IMR-90 (cell line): ENCODE measurements around the gene ABCA4. TPM values are rescaled to one million over a fixed set of nuclear protein-coding genes. Genes with fewer than 3 reads are reported as not detected.

ENCODE experiments used
- ATAC-seq: fragments of 200-7000 bp; cut with Tn5 transposase; 2 replicates; pipeline ENCODE4 v1.9.1; 2020; ENCODE audit warnings: low read depth, mild to moderate bottlenecking, moderate library complexity
- BruUV-seq: library from RNA; stranded (reverse); fragments of 400-500 nt; replicated peaks from 2 replicates; lab custom pipeline; 2021; lab: Mats Ljungman, UMichigan
- CTCF ChIA-PET: fragments of 300-600 bp; formaldehyde crosslinking; extraction: SDS; loops from one replicate; lab custom pipeline; 2021; ENCODE audit warnings: antibody characterized with exemption; lab: Yijun Ruan, JAX
- POLR2A ChIA-PET: fragments of 300-600 bp; sonication (Branson Sonifier 250); formaldehyde crosslinking; loops from one replicate; lab custom pipeline; 2022; ENCODE audit warnings: antibody characterized with exemption; ENCODE audit not compliant: unreplicated experiment; lab: Charles Lee
- DNase-seq: peaks from one replicate; pipeline ENCODE4 v3.0.0; 2013
- H2AFZ ChIP-seq: replicated peaks from 2 replicates; pipeline ENCODE3; 2013; ENCODE audit warnings: low read length, mild to moderate bottlenecking; ENCODE audit not compliant: poor library complexity
- H2AK5ac ChIP-seq: 2 replicates; pipeline ENCODE4 v1.6.1; 2013; ENCODE audit warnings: low read depth, low read length, inconsistent platforms
- H2AK9ac ChIP-seq: replicated peaks from 2 replicates; pipeline ENCODE3; 2013; ENCODE audit warnings: mild to moderate bottlenecking, low read depth, low read length, moderate library complexity; ENCODE audit not compliant: poor library complexity
- H2BK120ac ChIP-seq: 2 replicates; pipeline ENCODE4 v1.6.1; 2013; ENCODE audit warnings: low read depth, low read length, inconsistent platforms
- H2BK15ac ChIP-seq: 3 replicates; pipeline ENCODE4 v1.6.1; 2013; ENCODE audit warnings: low read depth, low read length, inconsistent platforms
- H2BK20ac ChIP-seq: 2 replicates; pipeline ENCODE4 v1.6.1; 2013; ENCODE audit warnings: low read depth, mild to moderate bottlenecking, inconsistent platforms, low read length, moderate library complexity
- H2BK5ac ChIP-seq: 2 replicates; pipeline ENCODE4 v1.6.1; 2013; ENCODE audit warnings: mild to moderate bottlenecking, low read depth, low read length, inconsistent platforms; ENCODE audit not compliant: poor library complexity, severe bottlenecking
- H3K14ac ChIP-seq: replicated peaks from 2 replicates; pipeline ENCODE4 v1.6.1; 2013; ENCODE audit warnings: low read depth, low read length, inconsistent platforms
- H3K18ac ChIP-seq: 2 replicates; pipeline ENCODE4 v1.6.1; 2013; ENCODE audit warnings: low read depth, low read length, control low read depth
- H3K23ac ChIP-seq: 2 replicates; pipeline ENCODE4 v1.6.1; 2013; ENCODE audit warnings: low read depth, low read length, inconsistent platforms
- H3K27ac ChIP-seq: 2 replicates; pipeline ENCODE4 v1.5.1; 2013; ENCODE audit warnings: mild to moderate bottlenecking, control low read depth, low read length; ENCODE audit not compliant: insufficient read depth
- H3K27me3 ChIP-seq: 2 replicates; pipeline ENCODE4 v1.6.1; 2013; ENCODE audit warnings: low read length; ENCODE audit not compliant: control insufficient read depth, insufficient read depth
- H3K36me3 ChIP-seq: 2 replicates; pipeline ENCODE4 v1.6.1; 2013; ENCODE audit warnings: low read length, mixed read lengths; ENCODE audit not compliant: control insufficient read depth, insufficient read depth
- H3K4ac ChIP-seq: 2 replicates; pipeline ENCODE4 v1.6.1; 2013; ENCODE audit warnings: low read depth, low read length, inconsistent platforms
- H3K4me1 ChIP-seq: 2 replicates; pipeline ENCODE4 v1.6.1; 2013; ENCODE audit warnings: low read length, mixed read lengths; ENCODE audit not compliant: control insufficient read depth, insufficient read depth
- H3K4me2 ChIP-seq: 2 replicates; pipeline ENCODE4 v1.6.1; 2013; ENCODE audit warnings: low read depth, mild to moderate bottlenecking, control low read depth, low read length, moderate library complexity
- H3K4me3 ChIP-seq: 2 replicates; pipeline ENCODE4 v1.5.1; 2013; ENCODE audit warnings: low read depth, mild to moderate bottlenecking, control low read depth, low read length, moderate library complexity; ENCODE audit not compliant: insufficient read depth
- H3K56ac ChIP-seq: 2 replicates; pipeline ENCODE4 v1.6.1; 2013; ENCODE audit warnings: low read length, inconsistent platforms; ENCODE audit not compliant: insufficient read depth; ENCODE audit errors: extremely low read depth
- H3K79me1 ChIP-seq, 2 experiments: 2 replicates each; pipeline ENCODE4 v1.6.1; 2013; ENCODE audit warnings: low read length in 2 of 2, inconsistent platforms in 1 of 2, low read depth in 1 of 2
- H3K9ac ChIP-seq: 2 replicates; pipeline ENCODE4 v1.6.1; 2013; ENCODE audit warnings: low read depth, low read length, control low read depth
- H3K9me1 ChIP-seq: 2 replicates; pipeline ENCODE4 v1.6.1; 2013; ENCODE audit warnings: low read length, inconsistent platforms; ENCODE audit not compliant: insufficient read depth
- H3K9me3 ChIP-seq: 2 replicates; pipeline ENCODE4 v1.6.1; 2013; ENCODE audit warnings: low read length; ENCODE audit not compliant: control insufficient read depth, insufficient read depth
- H4K20me1 ChIP-seq: 2 replicates; pipeline ENCODE4 v1.6.1; 2013; ENCODE audit warnings: low read length, inconsistent platforms; ENCODE audit not compliant: insufficient read depth
- H4K5ac ChIP-seq: 2 replicates; pipeline ENCODE4 v1.6.1; 2013; ENCODE audit warnings: mild to moderate bottlenecking, low read depth, low read length, control low read depth
- H4K8ac ChIP-seq, 2 experiments: 2 replicates each; pipeline ENCODE4 v1.6.1; 2013; ENCODE audit warnings: low read depth in 2 of 2, low read length in 2 of 2, control low read depth in 1 of 2, inconsistent platforms in 1 of 2
- H4K91ac ChIP-seq: 2 replicates; pipeline ENCODE4 v1.6.1; 2013; ENCODE audit warnings: low read depth, low read length, inconsistent platforms; ENCODE audit not compliant: insufficient read depth
- BHLHE40 ChIP-seq: fragments of 150-350 bp; IDR thresholded peaks from 2 replicates; pipeline ENCODE4 v1.6.1; 2016; ENCODE audit warnings: mild to moderate bottlenecking, low read depth, low read length
- CEBPB ChIP-seq: IDR thresholded peaks from 2 replicates; pipeline ENCODE4 v1.6.1; 2012; ENCODE audit warnings: low read depth, low read length, improper control_type of control experiment
- CHD1 ChIP-seq: IDR thresholded peaks from 2 replicates; pipeline ENCODE4 v1.6.1; 2012; ENCODE audit warnings: low read depth, low read length, improper control_type of control experiment
- CTCF ChIP-seq: conservative IDR thresholded peaks from 2 replicates; pipeline ENCODE4 v1.5.1; 2012; ENCODE audit warnings: mild to moderate bottlenecking, low read depth, low read length, improper control_type of control experiment
- ELK1 ChIP-seq: fragments of 150-350 bp; IDR thresholded peaks from 2 replicates; pipeline ENCODE4 v1.6.1; 2016; ENCODE audit warnings: low read depth, mild to moderate bottlenecking, low read length, moderate library complexity, borderline replicate concordance
- FOS ChIP-seq: fragments of 150-350 bp; IDR thresholded peaks from 2 replicates; pipeline ENCODE4 v1.6.1; 2016; ENCODE audit warnings: low read depth, low read length
- MAFK ChIP-seq: IDR thresholded peaks from 2 replicates; pipeline ENCODE4 v1.6.1; 2012; ENCODE audit warnings: low read depth, low read length, improper control_type of control experiment
- MAZ ChIP-seq: IDR thresholded peaks from 2 replicates; pipeline ENCODE4 v1.6.1; 2012; ENCODE audit warnings: low read depth, mild to moderate bottlenecking, low read length, improper control_type of control experiment, moderate library complexity, borderline replicate concordance
- MXI1 ChIP-seq: IDR thresholded peaks from 2 replicates; pipeline ENCODE4 v1.6.1; 2012; ENCODE audit warnings: low read depth, mild to moderate bottlenecking, low read length, moderate library complexity, borderline replicate concordance
- NFE2L2 ChIP-seq: fragments of 150-350 bp; IDR thresholded peaks from 2 replicates; pipeline ENCODE4 v1.6.1; 2016; ENCODE audit warnings: low read depth, mild to moderate bottlenecking, low read length
- POLR2A ChIP-seq: IDR thresholded peaks from 2 replicates; pipeline ENCODE4 v1.6.1; 2012; ENCODE audit warnings: mild to moderate bottlenecking, low read depth, low read length
- RAD21 ChIP-seq: IDR thresholded peaks from 2 replicates; pipeline ENCODE4 v1.6.1; 2012; ENCODE audit warnings: low read length, improper control_type of control experiment
- RCOR1 ChIP-seq: IDR thresholded peaks from 2 replicates; pipeline ENCODE4 v1.6.1; 2012; ENCODE audit warnings: mild to moderate bottlenecking, low read length, improper control_type of control experiment; ENCODE audit not compliant: insufficient replicate concordance
- RFX5 ChIP-seq: IDR thresholded peaks from 2 replicates; pipeline ENCODE4 v1.8.0; 2012; ENCODE audit warnings: low read depth, mild to moderate bottlenecking, low read length, moderate library complexity
- SMC3 ChIP-seq: fragments of 150-350 bp; IDR thresholded peaks from 2 replicates; pipeline ENCODE4 v1.6.1; 2016; ENCODE audit warnings: low read depth, mild to moderate bottlenecking, antibody characterized with exemption, low read length, moderate library complexity
- USF2 ChIP-seq: fragments of 150-350 bp; IDR thresholded peaks from 2 replicates; pipeline ENCODE4 v1.6.1; 2017; ENCODE audit warnings: mild to moderate bottlenecking, antibody characterized with exemption, low read length, low read depth
- WGBS, 2 experiments: methylation state at CpG; one replicate each; pipeline versions ENCODE4 v1.1.5 to v1.1.7; 2013; ENCODE audit warnings: missing lambda C conversion rate in 2 of 2; ENCODE audit not compliant: insufficient read length in 1 of 2; ENCODE audit errors: extremely low coverage in 2 of 2; 5-methylcytosine and 5-hydroxymethylcytosine counted together
- dilution Hi-C: fragments of 300-500 bp; cut with HindIII; formaldehyde crosslinking; loops from one replicate; pipeline ENCODE4 v1.14.3; 2018; ENCODE audit warnings: low sequenced_read_pairs; ENCODE audit not compliant: unreplicated experiment
- in situ Hi-C: fragments of 300-500 bp; cut with MboI; formaldehyde crosslinking; loops from 3 replicates; pipeline ENCODE4 v1.14.3; 2019; ENCODE audit warnings: low sequenced_read_pairs, inconsistent platforms, mixed read lengths
- intact Hi-C: fragments of 100-400 bp; cut with micrococcal nuclease; formaldehyde crosslinking; loops from 2 replicates; pipeline ENCODE4 v1.10.0; 2022
- polyA plus RNA-seq, 3 experiments: library from polyadenylated mRNA; depleted of rRNA; stranded (reverse); fragments of >200 nt; gene quantifications; 2 replicates each; pipeline ENCODE4 v1.2.3, GENCODE V29; 2012; ENCODE audit warnings: low replicate concordance in 1 of 3
- total RNA-seq: library from RNA; depleted of rRNA; stranded (reverse); fragments of >200 nt; gene quantifications from 2 replicates; pipeline ENCODE4 v1.2.3, GENCODE V29; 2012

ABCA4 gene
- total and polyA plus RNA-seq, 2 of the 4 experiments (the other 2 are of a cell fraction) = under 0.01 to 0.36 TPM

- Histone ChIP-seq H2AK9ac (no peak overlapping the region), H2BK120ac (no peak overlapping the region), H2BK5ac (no peak overlapping the region), H4K20me1 (no peaks in the 10 kb centered on the region), H3K56ac (no peak overlapping the region), H2AFZ (no peak overlapping the region), H3K4me1 (peaks cover 5% of the 10 kb centered on the region), H3K4ac (no peak overlapping the region), H3K14ac (no peak overlapping the region), H3K23ac (no peak overlapping the region), H4K8ac (no peak overlapping the region), H3K4me3 (no peak overlapping the region), H4K5ac (no peak overlapping the region), H3K79me1 (no peaks in the 10 kb centered on the region), H3K9me3 (peaks cover 5% of the 10 kb centered on the region), H4K91ac (no peak overlapping the region), H3K4me2 (no peak overlapping the region), H2BK20ac (no peak overlapping the region), H2BK15ac (no peak overlapping the region), H3K9ac (no peak overlapping the region), H3K9me1 (no peaks in the 10 kb centered on the region), H3K27ac (no peak overlapping the region), H3K18ac (no peak overlapping the region), H2AK5ac (no peak overlapping the region), H3K27me3 (peaks cover 12% of the 10 kb centered on the region), H3K36me3 (no peaks in the 10 kb centered on the region)
- DNase-seq (no peak), ATAC-seq (no peak)
- no TSS peak for BruUV-seq
- in situ Hi-C loops (no loop called here), dilution Hi-C loops (no loop called here), intact Hi-C loops (loop anchor here (5.0 kb wide), 1 partner anchor 42 kb away; no protein-coding TSS in a partner anchor)
- POLR2A ChIA-PET = no interaction called here
- CTCF ChIA-PET = interaction anchor here (1.1 kb wide), 1 partner anchor 80 kb away, joined by 3 read pairs; no protein-coding TSS in a partner anchor
- TF ChIP-seq RAD21 (no peak), RCOR1 (no peak), CEBPB (no peak), BHLHE40 (no peak), POLR2A (no peak), ELK1 (no peak), CHD1 (no peak), RFX5 (no peak), MAFK (no peak), MAZ (no peak), FOS (no peak), CTCF (no peak), MXI1 (no peak), NFE2L2 (no peak), USF2 (no peak), SMC3 (no peak)
- 20% methylated on average over 1 of the region's 5 CpGs; no CpG with 5 or more reads in 1 of the 2 experiments for WGBS, 2 experiments
Observed at GRCh38 chr1:93959413-93959812, 161.5 kb downstream of the ABCA4 start.
